ENCODE results near the gene NADSYN1.

Gene NADSYN1

GRCh38 chr11:71408826-71409225 is 44.2 kb upstream of the NADSYN1 start:
- H3K9ac ChIP-seq (ENCODE audit: low read length) = no peak overlapping the region
- H3K4me2 ChIP-seq (ENCODE audit: low read depth, low read length, poor library complexity, severe bottlenecking) = no peak overlapping the region
- H3K27ac ChIP-seq (ENCODE audit: low read depth, low read length) = no peak overlapping the region
- no peaks in the 10 kb centered on the region for H4K20me1 ChIP-seq (ENCODE audit: low read depth, low read length)
- no peaks in the 10 kb centered on the region for H3K36me3 ChIP-seq (ENCODE audit: low read length)
- no peaks in the 10 kb centered on the region for H3K9me3 ChIP-seq (ENCODE audit: insufficient read depth, low read length)
- H3F3A ChIP-seq (ENCODE audit: insufficient read depth) = no peaks in the 10 kb centered on the region
- no peaks in the 10 kb centered on the region for H3K9me2 ChIP-seq (replicated peaks; ENCODE audit: insufficient read depth, low read length)
- no peak overlapping the region for H2AFZ ChIP-seq (ENCODE audit: low read depth, low read length, severe bottlenecking)
- H3K27me3 ChIP-seq (ENCODE audit: low read length) = no peaks in the 10 kb centered on the region
- TF ChIP-seq EZH2phosphoT487 (conservative IDR thresholded peaks at IDR 0.05; ENCODE audit: low read length) = no peak
- TF ChIP-seq, protein P1, sequence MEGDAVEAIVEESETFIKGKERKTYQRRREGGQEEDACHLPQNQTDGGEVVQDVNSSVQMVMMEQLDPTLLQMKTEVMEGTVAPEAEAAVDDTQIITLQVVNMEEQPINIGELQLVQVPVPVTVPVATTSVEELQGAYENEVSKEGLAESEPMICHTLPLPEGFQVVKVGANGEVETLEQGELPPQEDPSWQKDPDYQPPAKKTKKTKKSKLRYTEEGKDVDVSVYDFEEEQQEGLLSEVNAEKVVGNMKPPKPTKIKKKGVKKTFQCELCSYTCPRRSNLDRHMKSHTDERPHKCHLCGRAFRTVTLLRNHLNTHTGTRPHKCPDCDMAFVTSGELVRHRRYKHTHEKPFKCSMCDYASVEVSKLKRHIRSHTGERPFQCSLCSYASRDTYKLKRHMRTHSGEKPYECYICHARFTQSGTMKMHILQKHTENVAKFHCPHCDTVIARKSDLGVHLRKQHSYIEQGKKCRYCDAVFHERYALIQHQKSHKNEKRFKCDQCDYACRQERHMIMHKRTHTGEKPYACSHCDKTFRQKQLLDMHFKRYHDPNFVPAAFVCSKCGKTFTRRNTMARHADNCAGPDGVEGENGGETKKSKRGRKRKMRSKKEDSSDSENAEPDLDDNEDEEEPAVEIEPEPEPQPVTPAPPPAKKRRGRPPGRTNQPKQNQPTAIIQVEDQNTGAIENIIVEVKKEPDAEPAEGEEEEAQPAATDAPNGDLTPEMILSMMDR (IDR thresholded peaks at IDR 0.05; ENCODE audit: insufficient read depth, low read length, poor library complexity, severe bottlenecking) = no peak
- H3K4me3 ChIP-seq (ENCODE audit: insufficient read depth, low read length, poor library complexity, severe bottlenecking) = no peak overlapping the region
- no peaks in the 10 kb centered on the region for H3K79me2 ChIP-seq (ENCODE audit: insufficient read depth, low read length)

DNA sequence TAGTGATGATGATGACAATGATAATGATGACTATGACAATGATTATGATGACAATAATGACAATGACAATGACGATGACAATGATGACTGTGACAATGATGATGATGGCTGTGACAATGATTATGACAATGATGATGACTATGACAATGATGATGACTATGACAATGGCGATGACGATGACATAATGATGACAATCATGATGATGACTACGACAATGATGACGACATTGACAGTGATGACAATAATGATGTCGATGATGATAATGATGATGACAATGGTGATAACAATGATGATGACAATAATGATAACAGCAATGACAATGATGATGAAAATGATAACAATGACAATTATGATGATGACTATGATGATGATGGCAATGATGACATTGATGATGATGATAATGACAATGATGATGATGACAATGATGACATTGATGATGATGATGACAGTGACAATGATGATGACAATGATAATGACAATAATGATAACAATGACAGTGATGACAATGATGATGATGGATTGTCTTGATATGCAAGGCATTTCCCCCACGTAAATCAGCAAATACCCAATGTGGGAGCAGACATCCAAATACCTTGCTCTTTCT is 42.5 kb upstream of the NADSYN1 start:
- H3K27ac ChIP-seq (ENCODE audit: low read depth, low read length) = no peak overlapping the region
- H3K4me2 ChIP-seq (ENCODE audit: low read depth, low read length, poor library complexity, severe bottlenecking) = no peak overlapping the region
- no peak for TF ChIP-seq EZH2phosphoT487 (conservative IDR thresholded peaks at IDR 0.05; ENCODE audit: low read length)
- TF ChIP-seq, protein P1 (IDR thresholded peaks at IDR 0.05; ENCODE audit: insufficient read depth, low read length, poor library complexity, severe bottlenecking) = no peak
- no peaks in the 10 kb centered on the region for H3K9me3 ChIP-seq (ENCODE audit: insufficient read depth, low read length)
- no peak overlapping the region for H2AFZ ChIP-seq (ENCODE audit: low read depth, low read length, severe bottlenecking)
- no peaks in the 10 kb centered on the region for H3K36me3 ChIP-seq (ENCODE audit: low read length)
- no peaks in the 10 kb centered on the region for H3K79me2 ChIP-seq (ENCODE audit: insufficient read depth, low read length)
- no peak overlapping the region for H3K9ac ChIP-seq (ENCODE audit: low read length)
- no peaks in the 10 kb centered on the region for H3K27me3 ChIP-seq (ENCODE audit: low read length)
- H3K9me2 ChIP-seq (replicated peaks; ENCODE audit: insufficient read depth, low read length) = no peaks in the 10 kb centered on the region
- no peaks in the 10 kb centered on the region for H4K20me1 ChIP-seq (ENCODE audit: low read depth, low read length)
- H3F3A ChIP-seq (ENCODE audit: insufficient read depth) = no peaks in the 10 kb centered on the region
- H3K4me3 ChIP-seq (ENCODE audit: insufficient read depth, low read length, poor library complexity, severe bottlenecking) = no peak overlapping the region

GRCh38 chr11:71414645-71415044 is 38.4 kb upstream of the NADSYN1 start:
- TF ChIP-seq EZH2phosphoT487 (conservative IDR thresholded peaks at IDR 0.05; ENCODE audit: low read length) = no peak
- TF ChIP-seq, protein P1 (IDR thresholded peaks at IDR 0.05; ENCODE audit: insufficient read depth, low read length, poor library complexity, severe bottlenecking) = no peak
- H3K27ac ChIP-seq (ENCODE audit: low read depth, low read length) = no peak overlapping the region

More at GRCh38 chr11:71414645-71415044, 38.4 kb upstream of the NADSYN1 start:
- no peak overlapping the region for H3K9ac ChIP-seq (ENCODE audit: low read length)
- H4K20me1 ChIP-seq (ENCODE audit: low read depth, low read length) = no peaks in the 10 kb centered on the region
- H3K4me2 ChIP-seq (ENCODE audit: low read depth, low read length, poor library complexity, severe bottlenecking) = no peak overlapping the region
- H3K9me2 ChIP-seq (replicated peaks; ENCODE audit: insufficient read depth, low read length) = no peaks in the 10 kb centered on the region
- no peaks in the 10 kb centered on the region for H3K9me3 ChIP-seq (ENCODE audit: insufficient read depth, low read length)
- H3K36me3 ChIP-seq (ENCODE audit: low read length) = no peaks in the 10 kb centered on the region
- no peaks in the 10 kb centered on the region for H3F3A ChIP-seq (ENCODE audit: insufficient read depth)
- H3K4me3 ChIP-seq (ENCODE audit: insufficient read depth, low read length, poor library complexity, severe bottlenecking) = no peak overlapping the region
- no peak overlapping the region for H2AFZ ChIP-seq (ENCODE audit: low read depth, low read length, severe bottlenecking)
- no peaks in the 10 kb centered on the region for H3K27me3 ChIP-seq (ENCODE audit: low read length)
- no peaks in the 10 kb centered on the region for H3K79me2 ChIP-seq (ENCODE audit: insufficient read depth, low read length)

All from SU-DHL-6 (cell line).